GM19455 (cell line): ENCODE measurements around the gene HPS1.

Experiments used
- ATAC-seq: cut with Tn5 transposase; IDR thresholded peaks from one replicate; pipeline ENCODE4 v1.9.1; 2021; ENCODE audit not compliant: unreplicated experiment

Gene HPS1

GRCh38 chr10:98446661-98447221 lies at the start of gene HPS1:
TSS of gene HPS1 (minus strand) at chr10:98446935. CDS start at chr10:98443240, 3,695 bp downstream.
- ATAC-seq = peak; percentile 92

- ATAC-seq = no peak
These were observed 46.0 kb upstream of the HPS1 start for GRCh38 chr10:98492763-98493162.

- ATAC-seq = no peak
These were observed 43.1 kb upstream of the HPS1 start for GRCh38 chr10:98489561-98490481.

- no peak for ATAC-seq
These were observed 42.1 kb upstream of the HPS1 start for GRCh38 chr10:98488669-98489430.

GRCh38 chr10:98487649-98488048 lies 40.9 kb upstream of the HPS1 start:
- no peak for ATAC-seq

GRCh38 chr10:98486421-98486820 lies 39.7 kb upstream of the HPS1 start:
- no peak for ATAC-seq

- no peak for ATAC-seq
These were observed 39.2 kb upstream of the HPS1 start for GRCh38 chr10:98485959-98486358.

- ATAC-seq = no peak
These were observed 36.9 kb upstream of the HPS1 start for GRCh38 chr10:98483658-98484057.

- no peak for ATAC-seq
These were observed 35.4 kb upstream of the HPS1 start for GRCh38 chr10:98482096-98482495.

GRCh38 chr10:98481404-98481945 lies 34.7 kb upstream of the HPS1 start:
- ATAC-seq = no peak

GRCh38 chr10:98478430-98479222 lies 31.9 kb upstream of the HPS1 start:
- ATAC-seq = no peak

- ATAC-seq = no peak
These were observed 31.1 kb upstream of the HPS1 start for GRCh38 chr10:98477861-98478260.

GRCh38 chr10:98474628-98475027 lies 27.9 kb upstream of the HPS1 start:
- peak; percentile 59 for ATAC-seq

- no peak for ATAC-seq
These were observed 25.5 kb upstream of the HPS1 start for GRCh38 chr10:98472196-98472595.

GRCh38 chr10:98470850-98471249 lies 24.1 kb upstream of the HPS1 start:
- no peak for ATAC-seq

- ATAC-seq = no peak
These were observed 22.5 kb upstream of the HPS1 start for GRCh38 chr10:98469001-98469931.

- peak; percentile 95 for ATAC-seq
These were observed 21.0 kb upstream of the HPS1 start for GRCh38 chr10:98467506-98468318.

- ATAC-seq = no peak
These were observed 20.2 kb upstream of the HPS1 start for GRCh38 chr10:98466861-98467505.
